Heart left ventricle (tissue), 13 donors: ENCODE results near the gene EVPL.

Experiments
- POLR2A ChIP-seq, 2 donors: fragments of 450-650 bp; IDR thresholded peaks; one replicate each; pipeline ENCODE4 v1.6.1; 2017; ENCODE audit warnings: antibody characterized with exemption in 2 of 2, mild to moderate bottlenecking in 2 of 2, moderate library complexity in 2 of 2
- TF ChIP-seq, protein P1 (sequence below), 12 donors: fragments of 200-600 bp; sonication (generic) in 4 of 12; IDR thresholded peaks; one replicate each; pipeline versions ENCODE4 v1.5.0 to v1.8.0; 2018 to 2022; ENCODE audit warnings: antibody characterized with exemption in 12 of 12, mild to moderate bottlenecking in 5 of 12
- donor health status: ischemic (EF 13 %, LVEDD 7.1; RV severe dilation, severe dysfunction).
- donor health status: DM: no; HTN: yes; CAD: no.
- donor health status: DM: no; HTN: no; CAD: no.
- donor health status: ischemic (EF 25% LVEDD 6.9; RV normal size, moderate dysfunction).
- donor health status: ischemic (EF 25% LVEDD 5.7; RV mildly dilated, moderate dysfunction).
- donor health status: ischemic (EF 35%, LVEDD 5.7; RV mildly dilated, moderate dysfunction).
- donor health status: nonischemic (EF 11% LVEDD 7.7; RV severe dilation, severe dysfunction).
- donor health status: DM: yes; HTN: yes; CAD: no.
- donor health status: PGD.
- donor health status: ischemic (EF 29% LVEDD 5.4; RV normal size, mild dysfunction).
- donor health status: nonischemic (EF 23%, LVEDD 6.1; RV moderate dilation, normal function).

DNA sequence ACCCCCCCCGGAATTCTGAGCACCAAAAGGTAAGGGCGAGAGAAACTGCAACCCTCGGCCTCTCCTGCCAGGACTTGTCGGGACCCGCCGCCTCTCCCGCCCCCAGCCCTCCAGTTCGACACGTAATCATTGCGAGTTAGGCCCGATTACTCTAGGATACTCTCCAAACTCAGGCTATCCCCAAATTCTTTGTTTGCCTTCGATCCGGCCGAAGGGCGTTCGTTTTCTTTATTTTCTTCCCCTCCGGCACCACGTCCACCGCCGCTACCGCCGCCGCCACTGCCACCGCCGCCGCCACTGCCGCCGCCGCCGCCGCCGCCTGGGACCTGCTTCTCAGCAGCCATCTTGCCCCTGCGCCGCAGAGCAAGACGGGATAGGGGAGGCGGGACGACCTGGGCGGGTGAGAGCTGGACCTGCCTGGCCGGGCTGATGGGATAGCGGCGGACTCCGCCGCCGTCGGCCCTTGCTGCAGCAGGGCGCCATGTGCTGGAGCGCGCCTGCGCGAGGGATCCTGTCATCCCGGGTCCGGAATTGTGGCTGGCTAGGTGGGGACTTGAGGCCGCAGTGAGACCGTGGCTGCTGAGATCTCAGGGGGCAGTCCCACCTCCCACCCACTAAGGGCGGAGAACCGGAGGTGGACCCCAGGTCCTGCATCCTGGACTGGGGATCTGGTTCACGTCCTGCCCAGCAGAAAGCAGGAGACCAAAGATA, 45.2 kb upstream of the EVPL start, which contains the start of gene SRP68:
- TF ChIP-seq POLR2A (IDR thresholded peaks at IDR 0.05): peak in 1 of 2 donors; percentile 55
- TF ChIP-seq, protein P1, sequence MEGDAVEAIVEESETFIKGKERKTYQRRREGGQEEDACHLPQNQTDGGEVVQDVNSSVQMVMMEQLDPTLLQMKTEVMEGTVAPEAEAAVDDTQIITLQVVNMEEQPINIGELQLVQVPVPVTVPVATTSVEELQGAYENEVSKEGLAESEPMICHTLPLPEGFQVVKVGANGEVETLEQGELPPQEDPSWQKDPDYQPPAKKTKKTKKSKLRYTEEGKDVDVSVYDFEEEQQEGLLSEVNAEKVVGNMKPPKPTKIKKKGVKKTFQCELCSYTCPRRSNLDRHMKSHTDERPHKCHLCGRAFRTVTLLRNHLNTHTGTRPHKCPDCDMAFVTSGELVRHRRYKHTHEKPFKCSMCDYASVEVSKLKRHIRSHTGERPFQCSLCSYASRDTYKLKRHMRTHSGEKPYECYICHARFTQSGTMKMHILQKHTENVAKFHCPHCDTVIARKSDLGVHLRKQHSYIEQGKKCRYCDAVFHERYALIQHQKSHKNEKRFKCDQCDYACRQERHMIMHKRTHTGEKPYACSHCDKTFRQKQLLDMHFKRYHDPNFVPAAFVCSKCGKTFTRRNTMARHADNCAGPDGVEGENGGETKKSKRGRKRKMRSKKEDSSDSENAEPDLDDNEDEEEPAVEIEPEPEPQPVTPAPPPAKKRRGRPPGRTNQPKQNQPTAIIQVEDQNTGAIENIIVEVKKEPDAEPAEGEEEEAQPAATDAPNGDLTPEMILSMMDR (IDR thresholded peaks at IDR 0.05): peak in 1 of 12 donors; percentile 26
